ENCODE data around the gene LFNG. TPM values are rescaled to one million over a fixed set of nuclear protein-coding genes. Genes with fewer than 3 reads are reported as not detected.
A peak's percentile ranks its signal among the peaks of the same experiment; 100 is the strongest.

The LFNG gene
- total RNA-seq, 1 donor from 2014 or later = 10.6 TPM

DNA sequence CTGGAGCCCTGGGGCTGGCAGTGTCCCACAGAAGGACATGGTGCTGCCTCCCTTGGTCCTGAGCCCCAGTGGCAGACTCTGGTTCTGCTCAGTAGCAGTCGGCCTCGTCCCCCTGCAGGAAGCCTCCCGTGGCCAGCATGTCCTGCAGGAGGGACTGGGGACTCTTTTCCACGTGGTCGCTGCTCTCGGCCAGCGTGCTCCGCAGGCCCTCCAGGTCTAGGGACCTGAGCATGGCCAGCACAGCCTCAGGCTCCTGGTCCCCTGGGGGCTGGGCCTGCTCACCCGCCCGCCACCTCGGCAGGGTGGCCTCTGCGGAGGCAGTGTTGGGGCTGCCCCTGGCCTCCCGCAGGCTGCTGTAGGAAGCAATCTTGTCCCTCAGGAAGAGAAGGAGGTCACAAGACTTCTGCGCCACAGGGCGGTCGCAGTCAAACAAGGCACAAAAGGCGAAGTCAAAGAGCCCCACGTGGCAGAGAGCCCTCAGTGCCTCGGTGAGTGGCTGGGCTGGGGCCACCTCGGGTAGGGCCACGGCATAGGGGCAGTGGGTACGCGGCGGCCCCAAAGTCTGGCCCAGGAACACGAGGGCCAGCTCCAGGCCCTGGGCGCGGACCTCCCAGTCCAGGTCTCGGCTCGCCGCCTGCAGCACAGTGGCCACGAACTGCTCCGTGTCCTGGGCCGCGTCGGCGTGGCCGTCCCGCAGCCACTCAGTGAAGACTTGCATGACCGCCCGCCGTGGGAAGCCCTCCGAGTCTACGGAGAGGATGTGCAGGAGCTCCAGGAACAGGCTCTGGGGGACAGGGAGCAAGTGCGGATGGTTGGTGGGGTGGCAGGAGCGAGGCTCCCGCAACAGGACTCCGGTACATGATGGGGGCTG, 18.6 kb downstream of the LFNG start:
- DNase-seq (ENCODE audit: low spot score, unreplicated experiment) = no peak
- no peaks in the 10 kb centered on the region for H3K27me3 Mint-ChIP-seq
- no peaks in the 10 kb centered on the region for H3K4me1 Mint-ChIP-seq (ENCODE audit: low read depth)
- no peaks in the 10 kb centered on the region for H3K9me3 Mint-ChIP-seq (ENCODE audit: low read depth)
- no peak overlapping the region for H3K27ac Mint-ChIP-seq
- TF ChIP-seq, protein P1, sequence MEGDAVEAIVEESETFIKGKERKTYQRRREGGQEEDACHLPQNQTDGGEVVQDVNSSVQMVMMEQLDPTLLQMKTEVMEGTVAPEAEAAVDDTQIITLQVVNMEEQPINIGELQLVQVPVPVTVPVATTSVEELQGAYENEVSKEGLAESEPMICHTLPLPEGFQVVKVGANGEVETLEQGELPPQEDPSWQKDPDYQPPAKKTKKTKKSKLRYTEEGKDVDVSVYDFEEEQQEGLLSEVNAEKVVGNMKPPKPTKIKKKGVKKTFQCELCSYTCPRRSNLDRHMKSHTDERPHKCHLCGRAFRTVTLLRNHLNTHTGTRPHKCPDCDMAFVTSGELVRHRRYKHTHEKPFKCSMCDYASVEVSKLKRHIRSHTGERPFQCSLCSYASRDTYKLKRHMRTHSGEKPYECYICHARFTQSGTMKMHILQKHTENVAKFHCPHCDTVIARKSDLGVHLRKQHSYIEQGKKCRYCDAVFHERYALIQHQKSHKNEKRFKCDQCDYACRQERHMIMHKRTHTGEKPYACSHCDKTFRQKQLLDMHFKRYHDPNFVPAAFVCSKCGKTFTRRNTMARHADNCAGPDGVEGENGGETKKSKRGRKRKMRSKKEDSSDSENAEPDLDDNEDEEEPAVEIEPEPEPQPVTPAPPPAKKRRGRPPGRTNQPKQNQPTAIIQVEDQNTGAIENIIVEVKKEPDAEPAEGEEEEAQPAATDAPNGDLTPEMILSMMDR (IDR thresholded peaks at IDR 0.05; ENCODE audit: unreplicated experiment) = no peak
- H3K36me3 Mint-ChIP-seq (ENCODE audit: insufficient read depth) = peaks cover 3% of the 10 kb centered on the region
- H3K4me3 Mint-ChIP-seq (ENCODE audit: low read depth) = no peak overlapping the region

DNA sequence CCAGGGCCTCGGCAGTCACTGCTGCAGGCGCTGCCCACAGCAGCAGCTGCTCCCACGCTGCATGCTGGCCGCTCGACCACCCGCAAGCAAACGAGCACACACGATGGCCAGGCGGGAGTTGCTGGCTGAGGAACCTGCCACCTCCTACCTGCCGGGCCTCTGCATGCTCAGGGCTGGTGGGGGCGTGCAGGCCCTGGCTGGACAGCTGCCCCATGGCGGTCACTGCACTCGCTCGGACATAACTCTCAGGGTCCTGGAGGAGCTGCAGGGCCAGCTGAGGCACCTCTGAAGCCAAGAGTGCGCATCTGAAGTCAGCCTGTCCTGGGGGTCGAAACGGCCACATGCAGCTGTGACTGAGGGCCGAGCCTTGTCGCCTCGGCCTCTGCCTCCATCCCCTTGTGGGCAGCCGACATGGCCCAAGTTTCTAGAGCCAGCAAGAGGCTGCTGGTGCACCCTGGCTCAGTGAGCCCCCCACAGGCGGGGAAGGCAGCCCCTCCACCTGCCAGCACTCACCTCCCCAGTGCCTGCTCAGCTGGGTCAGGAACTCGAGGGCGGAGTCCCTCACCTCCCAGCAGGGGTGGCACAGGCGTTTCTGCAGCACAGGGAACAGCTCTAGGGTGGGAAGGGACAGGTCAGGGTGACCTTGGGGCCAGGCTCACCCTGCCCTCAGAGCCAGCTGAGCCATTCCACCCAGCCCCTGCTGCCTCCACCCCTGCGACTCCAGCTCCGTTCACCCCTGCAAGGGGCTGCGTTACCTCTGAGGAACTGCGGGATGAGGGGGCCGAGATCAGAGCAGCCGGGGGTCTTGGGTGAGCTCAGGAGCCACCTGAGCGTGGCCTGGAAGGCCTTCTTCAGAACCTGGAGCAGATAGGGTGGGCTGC, 19.7 kb downstream of the LFNG start:
- Mint-ChIP-seq H3K27me3 (no peaks in the 10 kb centered on the region), H3K27ac (peak overlapping the region; percentile 20), H3K9me3 (ENCODE audit: low read depth) (no peaks in the 10 kb centered on the region), H3K4me3 (ENCODE audit: low read depth) (no peak overlapping the region), H3K36me3 (ENCODE audit: insufficient read depth) (peaks cover 2% of the 10 kb centered on the region), H3K4me1 (ENCODE audit: low read depth) (no peaks in the 10 kb centered on the region)
- DNase-seq (ENCODE audit: low spot score, unreplicated experiment) = no peak
- TF ChIP-seq, protein P1 (IDR thresholded peaks at IDR 0.05; ENCODE audit: unreplicated experiment) = no peak

GRCh38 chr7:2540133-2540532, 20.6 kb downstream of the LFNG start:
- H3K27ac Mint-ChIP-seq = no peak overlapping the region
- no peak overlapping the region for H3K4me3 Mint-ChIP-seq (ENCODE audit: low read depth)
- TF ChIP-seq, protein P1 (IDR thresholded peaks at IDR 0.05; ENCODE audit: unreplicated experiment) = no peak
- H3K27me3 Mint-ChIP-seq = no peaks in the 10 kb centered on the region
- no peaks in the 10 kb centered on the region for H3K4me1 Mint-ChIP-seq (ENCODE audit: low read depth)
- DNase-seq (ENCODE audit: low spot score, unreplicated experiment) = no peak
- no peaks in the 10 kb centered on the region for H3K9me3 Mint-ChIP-seq (ENCODE audit: low read depth)
- H3K36me3 Mint-ChIP-seq (ENCODE audit: insufficient read depth) = peaks cover 4% of the 10 kb centered on the region

- Mint-ChIP-seq H3K36me3 (ENCODE audit: insufficient read depth) (peaks cover 4% of the 10 kb centered on the region), H3K27me3 (no peaks in the 10 kb centered on the region)
- no peak for DNase-seq (ENCODE audit: low spot score, unreplicated experiment)
These were observed 21.1 kb downstream of the LFNG start for GRCh38 chr7:2540641-2541051.

More at GRCh38 chr7:2540641-2541051, 21.1 kb downstream of the LFNG start:
- no peak overlapping the region for H3K27ac Mint-ChIP-seq
- no peaks in the 10 kb centered on the region for H3K9me3 Mint-ChIP-seq (ENCODE audit: low read depth)
- TF ChIP-seq, protein P1 (IDR thresholded peaks at IDR 0.05; ENCODE audit: unreplicated experiment) = no peak
- no peak overlapping the region for H3K4me3 Mint-ChIP-seq (ENCODE audit: low read depth)
- no peaks in the 10 kb centered on the region for H3K4me1 Mint-ChIP-seq (ENCODE audit: low read depth)
